Activated CD8-positive, alpha-beta T cell treated with anti-CD3 and anti-CD28 coated beads, Interleukin-2, amount 10 ng/mL, durations not matched to agents 7 days and 5 days (primary cell): ENCODE data around the gene GPR55. TPM values are rescaled to one million over a fixed set of nuclear protein-coding genes. Genes with fewer than 3 reads are reported as not detected.
A peak's percentile ranks its signal among the peaks of the same experiment; 100 is the strongest.

Source experiments
- ATAC-seq: fragments of 150-1000 bp; cut with Tn5 transposase; one replicate; pipeline ENCODE4 v1.10.0; 2021; ENCODE audit warnings: moderate library complexity
- CTCF ChIA-PET: fragments of 350-600 bp; sonication (Branson Sonifier 250); formaldehyde crosslinking; loops from one replicate; lab custom pipeline; 2021; ENCODE audit warnings: antibody characterized with exemption; lab: Charles Lee
- POLR2A ChIA-PET: fragments of 350-600 bp; sonication (Branson Sonifier 250); formaldehyde crosslinking; loops from one replicate; lab custom pipeline; 2021; ENCODE audit warnings: antibody characterized with exemption; lab: Charles Lee
- DNase-seq: peaks from one replicate; pipeline ENCODE4 v3.0.0-alpha.2; 2020
- H3K27ac Mint-ChIP-seq: one replicate; pipeline ENCODE4 v1.8.0; 2021; ENCODE audit warnings: mild to moderate bottlenecking, mixed read lengths
- H3K27me3 Mint-ChIP-seq: one replicate; pipeline ENCODE4 v1.8.0; 2021; ENCODE audit warnings: low read depth, mixed read lengths
- H3K36me3 Mint-ChIP-seq: one replicate; pipeline ENCODE4 v1.8.0; 2021; ENCODE audit warnings: low read depth, mixed read lengths
- H3K4me1 Mint-ChIP-seq: one replicate; pipeline ENCODE4 v1.8.0; 2021; ENCODE audit warnings: low read depth, mixed read lengths
- H3K4me3 Mint-ChIP-seq: one replicate; pipeline ENCODE4 v1.8.0; 2021; ENCODE audit warnings: mild to moderate bottlenecking, mixed read lengths
- H3K9me3 Mint-ChIP-seq: one replicate; pipeline ENCODE4 v1.8.0; 2022; ENCODE audit warnings: mixed read lengths; ENCODE audit not compliant: insufficient read depth
- total RNA-seq, 2 experiments: library from RNA; stranded (reverse); gene quantifications; one replicate each; pipeline ENCODE4 v1.2.3, GENCODE V29; 2021

Gene GPR55
- total RNA-seq, 2 experiments from 2014 or later = 12.3 to 12.5 TPM

- peak overlapping the region; percentile 18 for H3K27ac Mint-ChIP-seq
- ChIA-PET POLR2A (no interaction called here), CTCF (interaction anchor here (1.0 to 4.2 kb wide), 4 partner anchors 23 to 37 kb away, joined by 3 to 22 read pairs (median 4); partner anchors contain the start of gene GPR55)
- H3K4me1 Mint-ChIP-seq = peaks cover 64% of the 10 kb centered on the region
- peaks cover 3% of the 10 kb centered on the region for H3K36me3 Mint-ChIP-seq
- ATAC-seq (no peak), DNase-seq (no peak)
- no peak overlapping the region for H3K4me3 Mint-ChIP-seq
- no peaks in the 10 kb centered on the region for H3K27me3 Mint-ChIP-seq
- H3K9me3 Mint-ChIP-seq = no peaks in the 10 kb centered on the region
Measured at GRCh38 chr2:230949966-230950873, 25.2 kb upstream of the GPR55 start.

DNA sequence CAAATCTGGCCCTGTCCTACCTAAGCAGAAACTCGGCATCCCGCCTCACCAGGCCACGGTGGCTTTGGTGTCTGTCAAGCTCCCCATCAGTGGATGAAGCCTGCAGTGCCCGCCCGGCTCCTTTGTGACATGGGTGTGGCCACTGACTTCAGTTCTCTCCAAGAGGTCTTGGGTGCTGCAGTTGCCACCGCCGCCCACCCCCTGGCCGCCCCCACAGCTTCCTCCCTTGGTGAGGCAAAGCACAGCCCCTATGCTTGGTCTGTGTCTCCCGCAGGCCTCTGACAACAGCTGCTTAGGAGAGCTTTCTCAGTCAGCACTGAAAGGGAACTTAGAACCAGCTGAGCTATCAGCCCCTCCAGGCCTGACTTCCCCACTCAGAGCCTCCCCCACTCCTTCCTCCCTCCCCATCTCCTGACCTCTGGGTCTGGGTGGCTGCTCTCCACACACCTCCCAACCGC is 22.9 kb upstream of the GPR55 start:
- ChIA-PET POLR2A (interaction anchor here (0.6 to 1.4 kb wide), 5 partner anchors 9 to 41 kb away, joined by 3 to 6 read pairs (median 4); no protein-coding TSS in a partner anchor), CTCF (interaction anchor here (0.7 to 4.2 kb wide), 7 partner anchors 9 to 105 kb away, joined by 3 to 22 read pairs (median 4); partner anchors contain the start of gene GPR55)
- no peak for ATAC-seq
- Mint-ChIP-seq H3K9me3 (no peaks in the 10 kb centered on the region), H3K27ac (peak overlapping the region; percentile 72), H3K4me1 (peaks cover 65% of the 10 kb centered on the region), H3K27me3 (no peaks in the 10 kb centered on the region), H3K4me3 (no peak overlapping the region), H3K36me3 (peaks cover 3% of the 10 kb centered on the region)
- DNase-seq = peak; percentile 40

DNA sequence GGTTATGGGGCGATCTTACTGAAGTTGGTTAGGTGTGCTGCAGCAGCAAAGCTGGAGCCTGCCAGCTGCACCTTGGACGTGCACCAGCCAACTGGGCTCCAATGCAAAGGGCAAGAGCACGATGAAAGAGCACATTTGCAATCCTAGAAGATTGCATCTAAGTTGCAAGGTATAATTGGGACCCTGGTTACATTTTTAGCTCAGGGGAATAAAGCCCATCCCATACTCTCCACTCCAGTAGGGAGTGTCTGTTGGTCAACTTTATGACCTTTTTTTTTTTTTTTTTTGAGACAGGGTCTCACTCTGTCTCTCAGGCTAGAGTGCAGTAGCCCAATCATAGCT is 22.2 kb upstream of the GPR55 start:
- H3K27ac Mint-ChIP-seq = peak overlapping the region; percentile 4
- H3K4me1 Mint-ChIP-seq = peaks cover 66% of the 10 kb centered on the region
- CTCF ChIA-PET = interaction anchor here (0.7 to 4.2 kb wide), 8 partner anchors 8 to 106 kb away, joined by 3 to 22 read pairs (median 4); partner anchors contain the start of gene GPR55

DNA sequence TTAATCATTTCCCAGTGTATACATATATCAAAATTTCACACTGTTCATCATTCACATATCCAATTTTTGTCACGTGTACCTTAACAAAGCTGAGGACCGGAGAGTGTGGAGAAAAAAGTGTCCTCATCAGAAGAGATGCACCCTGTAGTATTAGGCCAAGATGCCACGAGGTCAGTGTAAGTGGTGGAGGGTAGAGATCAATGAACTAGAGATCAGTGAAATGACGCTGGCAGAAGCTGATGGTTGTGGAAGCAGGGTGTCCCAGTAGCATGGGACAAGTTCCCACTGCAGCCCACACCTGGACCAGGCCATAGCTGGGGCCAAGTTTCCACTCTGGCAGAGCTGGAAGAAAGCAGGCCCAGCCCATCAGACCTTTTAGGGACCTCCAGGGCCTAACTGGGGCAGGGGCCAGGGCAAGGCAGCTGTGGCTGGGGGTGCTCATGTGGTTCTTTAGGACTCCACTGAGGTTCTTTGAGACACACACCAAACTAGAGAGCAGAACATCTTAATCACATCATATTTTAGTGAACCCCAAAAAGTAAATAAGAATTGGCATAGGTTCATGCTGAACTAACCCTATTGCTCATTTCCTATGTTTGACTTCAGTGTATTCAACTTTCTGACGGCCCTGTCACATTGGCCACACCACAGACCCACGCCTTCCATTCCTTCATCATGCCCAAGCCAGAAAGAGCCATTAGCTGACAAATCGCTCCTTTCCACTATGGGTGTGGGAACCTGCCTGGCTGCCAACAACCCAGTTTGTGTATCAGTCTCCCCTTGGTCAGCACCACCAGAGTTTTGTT is 21.6 kb upstream of the GPR55 start:
- ChIA-PET POLR2A (interaction anchor here (0.7 to 0.9 kb wide), 3 partner anchors 11 to 41 kb away, joined by 3 to 4 read pairs (median 3); no protein-coding TSS in a partner anchor), CTCF (interaction anchor here (0.7 to 4.2 kb wide), 7 partner anchors 13 to 106 kb away, joined by 3 to 22 read pairs (median 3); partner anchors contain the start of gene GPR55)
- Mint-ChIP-seq H3K27ac (peak overlapping the region; percentile 4), H3K36me3 (no peaks in the 10 kb centered on the region), H3K4me3 (no peak overlapping the region), H3K27me3 (no peaks in the 10 kb centered on the region), H3K4me1 (peaks cover 66% of the 10 kb centered on the region), H3K9me3 (no peaks in the 10 kb centered on the region)
- DNase-seq (no peak), ATAC-seq (no peak)

More for the DNA sequence above, 22.2 kb upstream of the GPR55 start:
- POLR2A ChIA-PET = interaction anchor here (0.7 to 1.3 kb wide), 6 partner anchors 9 to 42 kb away, joined by 3 to 6 read pairs (median 4); no protein-coding TSS in a partner anchor
- no peaks in the 10 kb centered on the region for H3K36me3 Mint-ChIP-seq
- ATAC-seq (no peak), DNase-seq (no peak)
- no peak overlapping the region for H3K4me3 Mint-ChIP-seq
- no peaks in the 10 kb centered on the region for H3K9me3 Mint-ChIP-seq
- H3K27me3 Mint-ChIP-seq = no peaks in the 10 kb centered on the region

GRCh38 chr2:230944757-230945372 is 19.8 kb upstream of the GPR55 start:
- Mint-ChIP-seq H3K27ac (peak overlapping the region; percentile 0), H3K36me3 (no peaks in the 10 kb centered on the region), H3K4me3 (peak overlapping the region; percentile 54), H3K9me3 (no peaks in the 10 kb centered on the region), H3K4me1 (peaks cover 54% of the 10 kb centered on the region), H3K27me3 (no peaks in the 10 kb centered on the region)
- no peak for DNase-seq
- CTCF ChIA-PET = interaction anchor here (1.1 kb wide), 1 partner anchor 10 kb away, joined by 3 read pairs; no protein-coding TSS in a partner anchor
- POLR2A ChIA-PET = no interaction called here
- ATAC-seq = no peak

DNA sequence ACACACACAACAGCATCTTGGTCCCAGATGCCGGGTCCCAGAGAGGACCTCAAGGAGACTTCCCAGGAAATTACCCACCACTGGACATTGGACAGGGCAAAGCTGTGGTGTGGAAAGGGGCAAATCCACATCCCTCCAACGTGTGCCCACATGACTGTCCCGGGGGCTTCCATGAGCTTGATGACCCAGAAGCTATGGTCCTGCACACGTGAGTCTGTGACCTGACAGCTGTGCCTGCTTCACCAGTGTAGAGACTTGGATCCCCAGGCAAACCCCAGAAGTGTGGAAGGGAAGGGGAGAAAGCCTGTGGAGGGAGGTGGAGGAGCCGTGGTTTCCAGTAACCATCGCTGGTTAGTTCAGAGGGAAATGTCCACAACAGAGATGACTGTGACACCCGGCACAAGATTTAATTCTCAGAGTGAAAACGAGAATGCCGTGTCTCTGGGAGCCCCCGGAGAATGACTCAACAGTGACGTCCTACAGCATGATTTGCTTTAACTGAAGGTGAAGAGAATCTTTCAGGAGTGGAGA is 19.1 kb upstream of the GPR55 start:
- DNase-seq (peak; percentile 55), ATAC-seq (peak; percentile 38)
- peak overlapping the region; percentile 62 for H3K27ac Mint-ChIP-seq
- H3K4me3 Mint-ChIP-seq = peak overlapping the region; percentile 54
- ChIA-PET CTCF (no interaction called here), POLR2A (no interaction called here)
- H3K4me1 Mint-ChIP-seq = peaks cover 51% of the 10 kb centered on the region
- H3K27me3 Mint-ChIP-seq = no peaks in the 10 kb centered on the region
- no peaks in the 10 kb centered on the region for H3K36me3 Mint-ChIP-seq
- no peaks in the 10 kb centered on the region for H3K9me3 Mint-ChIP-seq

- ATAC-seq (peak; percentile 81), DNase-seq (peak; percentile 75)
- Mint-ChIP-seq H3K9me3 (no peaks in the 10 kb centered on the region), H3K27me3 (no peaks in the 10 kb centered on the region), H3K27ac (peak overlapping the region; percentile 62), H3K4me1 (peaks cover 48% of the 10 kb centered on the region), H3K4me3 (peak overlapping the region; percentile 54), H3K36me3 (no peaks in the 10 kb centered on the region)
- ChIA-PET POLR2A (interaction anchor here (0.7 to 1.0 kb wide), 2 partner anchors 19 to 59 kb away, joined by 3 read pairs; no protein-coding TSS in a partner anchor), CTCF (no interaction called here)
Measured at GRCh38 chr2:230942920-230943896, 18.2 kb upstream of the GPR55 start.

DNA sequence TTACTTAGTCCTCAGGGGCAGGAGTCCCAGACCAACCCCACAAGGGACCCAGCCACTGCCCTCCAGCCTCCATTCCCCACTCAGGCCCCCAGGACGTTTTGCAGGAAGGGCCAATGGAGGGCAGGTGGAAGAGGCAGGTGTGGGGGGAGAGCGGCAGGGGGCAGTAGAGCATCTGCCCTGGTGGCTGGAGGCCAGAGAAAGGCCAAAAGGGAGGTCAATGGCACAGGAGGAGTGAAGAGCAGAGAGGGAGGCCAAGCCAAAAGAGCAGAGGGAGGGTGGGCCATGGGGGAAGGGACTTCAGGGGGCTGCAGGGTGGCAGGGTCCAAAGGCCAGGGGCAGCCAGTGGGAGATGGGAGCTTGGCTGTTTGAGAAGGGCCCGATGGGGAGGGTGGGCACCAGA is 17.3 kb upstream of the GPR55 start:
- POLR2A ChIA-PET = no interaction called here
- Mint-ChIP-seq H3K27me3 (no peaks in the 10 kb centered on the region), H3K4me3 (no peak overlapping the region), H3K4me1 (peaks cover 40% of the 10 kb centered on the region), H3K9me3 (peaks cover 5% of the 10 kb centered on the region), H3K36me3 (no peaks in the 10 kb centered on the region), H3K27ac (no peak overlapping the region)
- CTCF ChIA-PET = no interaction called here
- ATAC-seq (no peak), DNase-seq (no peak)

DNA sequence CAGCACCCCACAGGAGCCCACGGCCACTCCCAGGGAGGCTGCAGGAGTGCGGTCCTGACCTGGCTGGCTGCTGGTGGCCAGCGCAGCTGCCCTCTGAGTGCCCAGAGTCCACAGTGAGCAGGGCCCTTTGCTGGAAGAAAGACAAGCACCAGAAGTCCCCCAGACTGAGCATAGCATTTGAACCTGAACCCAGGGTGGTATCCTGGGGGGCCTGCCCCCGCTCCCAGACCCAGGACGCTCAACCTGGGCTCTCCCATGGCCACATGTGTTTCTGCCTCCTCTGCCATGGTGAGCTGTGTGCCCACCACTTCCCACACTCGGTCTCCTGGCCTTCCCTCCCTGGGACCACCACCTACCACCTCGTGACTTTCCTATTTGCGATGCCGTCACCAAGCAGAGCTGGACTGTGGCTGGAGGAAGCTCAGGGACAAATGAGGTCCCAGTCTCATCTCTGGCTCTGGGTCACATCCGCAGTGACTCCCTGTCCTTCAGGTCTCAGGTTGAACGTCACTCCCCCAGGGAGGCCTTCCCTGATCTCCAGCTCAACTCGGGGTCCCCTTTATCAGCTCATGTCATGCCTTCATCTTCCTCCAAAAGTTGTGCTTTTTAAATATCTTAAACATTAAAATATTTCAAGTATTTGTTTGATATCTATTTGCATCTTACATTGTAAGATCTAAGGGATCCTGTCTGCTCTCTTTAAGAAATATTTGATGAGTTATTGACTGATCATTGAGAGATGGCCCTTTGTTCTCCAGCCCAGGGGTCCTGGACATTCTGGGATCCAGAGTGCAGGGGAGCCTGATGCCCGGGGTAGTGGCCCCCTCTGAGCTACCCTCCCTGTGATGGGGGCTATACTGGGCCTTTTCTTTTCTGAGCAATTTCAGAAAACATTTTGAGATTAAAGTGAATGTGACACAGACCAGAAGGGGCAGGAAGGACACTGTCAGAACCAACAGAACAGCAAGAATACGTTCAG is 16.4 kb upstream of the GPR55 start:
- CTCF ChIA-PET = interaction anchor here (1.1 kb wide), 1 partner anchor 46 kb away, joined by 3 read pairs; no protein-coding TSS in a partner anchor
- no peak overlapping the region for H3K27ac Mint-ChIP-seq
- H3K4me1 Mint-ChIP-seq = peaks cover 33% of the 10 kb centered on the region
- DNase-seq (no peak), ATAC-seq (no peak)
- H3K27me3 Mint-ChIP-seq = no peaks in the 10 kb centered on the region
- peaks cover 13% of the 10 kb centered on the region for H3K9me3 Mint-ChIP-seq
- H3K36me3 Mint-ChIP-seq = no peaks in the 10 kb centered on the region
- POLR2A ChIA-PET = no interaction called here
- H3K4me3 Mint-ChIP-seq = no peak overlapping the region
